Loucy (cell line): Measurements from ENCODE around the gene TTLL9.

Experiments
- H2AFZ ChIP-seq: fragments of 200-600 bp; sonication (generic); 2 replicates; pipeline ENCODE4 v1.6.0; 2016; ENCODE audit warnings: antibody characterized with exemption, mild to moderate bottlenecking, low read length, moderate library complexity
- H3F3A ChIP-seq: fragments of 200-600 bp; 2 replicates; pipeline ENCODE4 v1.6.0; 2016; ENCODE audit warnings: antibody characterized with exemption, low read depth, mild to moderate bottlenecking
- H3K27me3 ChIP-seq: fragments of 200-600 bp; sonication (generic); 2 replicates; pipeline ENCODE4 v1.6.1; 2014; ENCODE audit warnings: low read length, mild to moderate bottlenecking; ENCODE audit not compliant: insufficient read depth, poor library complexity, severe bottlenecking
- H3K36me3 ChIP-seq: fragments of 200-600 bp; sonication (generic); 2 replicates; pipeline ENCODE4 v1.6.1; 2016; ENCODE audit warnings: low read length; ENCODE audit not compliant: insufficient read depth
- H3K4me1 ChIP-seq: fragments of 200-600 bp; sonication (generic); 2 replicates; pipeline ENCODE4 v1.5.1; 2014; ENCODE audit warnings: low read length, mild to moderate bottlenecking; ENCODE audit not compliant: insufficient read depth, poor library complexity, severe bottlenecking
- H3K4me2 ChIP-seq: fragments of 200-600 bp; sonication (generic); 2 replicates; pipeline ENCODE4 v1.6.0; 2014; ENCODE audit warnings: antibody characterized with exemption, low read length, low read depth, mild to moderate bottlenecking; ENCODE audit not compliant: poor library complexity, severe bottlenecking
- H3K4me3 ChIP-seq: fragments of 200-600 bp; sonication (generic); 2 replicates; pipeline ENCODE4 v1.5.1; 2014; ENCODE audit warnings: low read length, mild to moderate bottlenecking, mixed read lengths; ENCODE audit not compliant: poor library complexity, severe bottlenecking
- H3K79me2 ChIP-seq: fragments of 200-600 bp; sonication (generic); 2 replicates; pipeline ENCODE4 v1.6.1; 2014; ENCODE audit warnings: low read length; ENCODE audit not compliant: insufficient read depth
- H3K9ac ChIP-seq: fragments of 200-600 bp; sonication (generic); 2 replicates; pipeline ENCODE4 v1.6.0; 2014; ENCODE audit warnings: mild to moderate bottlenecking, low read depth, low read length, moderate library complexity; ENCODE audit not compliant: poor library complexity, severe bottlenecking
- H3K9me2 ChIP-seq: fragments of 200-600 bp; sonication (generic); replicated peaks from 2 replicates; pipeline ENCODE4 v1.6.1; 2016; ENCODE audit warnings: low read depth, low read length, mixed read lengths
- H3K9me3 ChIP-seq: fragments of 200-600 bp; sonication (generic); 2 replicates; pipeline ENCODE4 v1.6.1; 2014; ENCODE audit warnings: mild to moderate bottlenecking, antibody characterized with exemption, low read length, low read depth; ENCODE audit not compliant: insufficient read depth
- H4K20me1 ChIP-seq: fragments of 200-600 bp; sonication (generic); 2 replicates; pipeline ENCODE4 v1.6.0; 2014; ENCODE audit warnings: antibody characterized with exemption, low read length, mild to moderate bottlenecking; ENCODE audit not compliant: insufficient read depth, poor library complexity, severe bottlenecking
- EZH2phosphoT487 ChIP-seq: fragments of 200-600 bp; IDR thresholded peaks from 2 replicates; pipeline ENCODE4 v1.6.1; 2018; ENCODE audit warnings: antibody characterized with exemption, mild to moderate bottlenecking, moderate library complexity, borderline replicate concordance
- TF ChIP-seq, protein P1 (sequence below): fragments of 200-600 bp; sonication (generic); conservative IDR thresholded peaks from 2 replicates; pipeline ENCODE4 v1.5.1; 2014; ENCODE audit warnings: mild to moderate bottlenecking, antibody characterized with exemption, low read length

Gene TTLL9

DNA sequence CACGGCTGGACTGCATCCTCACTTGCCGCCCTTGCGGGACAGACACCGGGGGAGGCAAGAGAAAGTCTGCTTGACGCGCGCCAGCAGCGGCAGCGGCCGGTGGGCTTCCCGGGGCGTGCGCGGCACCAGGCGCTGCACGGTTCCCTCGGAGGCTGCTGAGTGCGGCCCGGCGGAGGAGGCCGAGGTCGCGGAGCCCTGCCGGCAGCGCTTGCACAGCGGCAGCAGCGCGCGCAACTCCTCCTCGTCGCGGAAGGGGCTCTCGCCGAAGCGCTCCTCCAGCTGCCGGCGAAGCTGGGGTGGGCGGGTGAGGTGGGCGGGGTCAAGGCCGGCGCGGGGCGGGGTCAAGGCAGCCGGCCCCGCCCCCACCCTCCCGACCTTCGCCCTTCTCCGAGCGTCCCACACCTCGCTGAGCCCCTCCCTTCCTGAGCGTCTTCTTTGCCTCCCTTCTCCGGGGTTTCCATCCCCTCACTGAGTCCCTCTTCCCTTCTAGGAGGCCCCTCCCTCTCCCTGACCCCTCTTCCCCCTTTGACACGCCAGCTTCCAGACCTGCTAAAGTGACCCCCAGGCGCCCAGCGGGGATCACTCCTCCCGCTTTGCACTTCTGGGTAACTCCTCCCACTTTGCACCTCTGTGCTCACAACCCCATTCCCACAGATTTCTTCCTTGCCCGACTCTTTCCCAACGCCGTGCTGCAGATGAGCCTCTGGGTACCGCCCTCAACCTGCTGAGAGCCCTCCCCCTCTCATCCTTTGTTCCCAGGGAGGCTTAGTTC lies 8.9 kb upstream of the TTLL9 start:
- H3K27me3 ChIP-seq, result no peaks in the 10 kb centered on the region
- peak overlapping the region; percentile 90 for H2AFZ ChIP-seq
- peak overlapping the region; percentile 85 for H3K4me2 ChIP-seq

DNA sequence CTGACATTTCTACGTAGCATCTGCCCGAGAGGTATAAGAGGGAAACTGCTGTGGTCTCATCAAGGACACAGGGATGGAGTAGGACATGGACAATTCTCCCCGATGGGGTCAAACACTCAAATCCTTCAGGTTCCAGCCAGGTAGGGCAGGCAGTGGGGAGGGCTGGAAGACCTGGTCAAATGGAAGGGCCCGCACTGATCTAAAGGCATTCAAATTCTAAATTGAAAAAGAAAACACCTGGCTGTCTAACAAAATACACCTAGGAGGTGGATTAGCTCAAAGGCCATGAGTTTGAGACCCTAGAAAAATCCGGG lies 8.3 kb upstream of the TTLL9 start:
- no peak overlapping the region for H3K4me2 ChIP-seq

More for the DNA sequence above, 8.9 kb upstream of the TTLL9 start:
- Histone ChIP-seq H3K9me3 (no peaks in the 10 kb centered on the region), H3K9me2 (no peaks in the 10 kb centered on the region), H3K79me2 (no peaks in the 10 kb centered on the region), H3K36me3 (no peaks in the 10 kb centered on the region), H4K20me1 (no peaks in the 10 kb centered on the region), H3K9ac (peak overlapping the region; percentile 70), H3K4me1 (peaks cover 24% of the 10 kb centered on the region), H3F3A (no peaks in the 10 kb centered on the region), H3K4me3 (peak overlapping the region; percentile 77)
- TF ChIP-seq, protein P1, sequence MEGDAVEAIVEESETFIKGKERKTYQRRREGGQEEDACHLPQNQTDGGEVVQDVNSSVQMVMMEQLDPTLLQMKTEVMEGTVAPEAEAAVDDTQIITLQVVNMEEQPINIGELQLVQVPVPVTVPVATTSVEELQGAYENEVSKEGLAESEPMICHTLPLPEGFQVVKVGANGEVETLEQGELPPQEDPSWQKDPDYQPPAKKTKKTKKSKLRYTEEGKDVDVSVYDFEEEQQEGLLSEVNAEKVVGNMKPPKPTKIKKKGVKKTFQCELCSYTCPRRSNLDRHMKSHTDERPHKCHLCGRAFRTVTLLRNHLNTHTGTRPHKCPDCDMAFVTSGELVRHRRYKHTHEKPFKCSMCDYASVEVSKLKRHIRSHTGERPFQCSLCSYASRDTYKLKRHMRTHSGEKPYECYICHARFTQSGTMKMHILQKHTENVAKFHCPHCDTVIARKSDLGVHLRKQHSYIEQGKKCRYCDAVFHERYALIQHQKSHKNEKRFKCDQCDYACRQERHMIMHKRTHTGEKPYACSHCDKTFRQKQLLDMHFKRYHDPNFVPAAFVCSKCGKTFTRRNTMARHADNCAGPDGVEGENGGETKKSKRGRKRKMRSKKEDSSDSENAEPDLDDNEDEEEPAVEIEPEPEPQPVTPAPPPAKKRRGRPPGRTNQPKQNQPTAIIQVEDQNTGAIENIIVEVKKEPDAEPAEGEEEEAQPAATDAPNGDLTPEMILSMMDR, result no peak
- no peak for TF ChIP-seq EZH2phosphoT487

DNA sequence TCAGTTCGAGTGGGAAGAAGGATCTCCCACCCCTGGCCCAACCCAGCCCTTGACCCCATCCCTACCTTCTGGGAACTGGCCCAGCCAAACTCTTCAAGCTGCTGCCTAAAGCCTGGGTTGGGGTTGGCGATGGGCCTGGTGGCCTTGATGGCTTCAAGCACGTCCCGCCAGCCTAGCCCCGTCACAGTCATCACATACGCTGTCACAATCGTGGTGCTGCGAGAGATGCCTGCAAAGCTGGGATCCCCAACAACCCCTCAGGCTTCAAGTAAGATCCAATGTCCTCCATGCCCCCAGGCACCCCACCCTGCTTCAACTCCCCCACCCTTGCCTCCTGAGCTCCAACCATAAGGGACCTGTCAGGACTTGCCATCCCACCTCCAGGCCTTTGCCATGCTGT lies 7.9 kb upstream of the TTLL9 start:
- Histone ChIP-seq H2AFZ (no peak overlapping the region), H3K9ac (no peak overlapping the region), H3K9me3 (no peaks in the 10 kb centered on the region), H3K4me2 (no peak overlapping the region), H3K4me1 (peaks cover 24% of the 10 kb centered on the region), H3F3A (no peaks in the 10 kb centered on the region), H3K27me3 (no peaks in the 10 kb centered on the region), H3K79me2 (no peaks in the 10 kb centered on the region), H4K20me1 (no peaks in the 10 kb centered on the region), H3K36me3 (no peaks in the 10 kb centered on the region), H3K4me3 (no peak overlapping the region), H3K9me2 (no peaks in the 10 kb centered on the region)
- TF ChIP-seq EZH2phosphoT487, result no peak
- TF ChIP-seq, protein P1, result no peak

More for the DNA sequence above, 8.3 kb upstream of the TTLL9 start:
- H3K4me3 ChIP-seq, result no peak overlapping the region
- H3K9ac ChIP-seq, result no peak overlapping the region
- H2AFZ ChIP-seq, result no peak overlapping the region
- peaks cover 24% of the 10 kb centered on the region for H3K4me1 ChIP-seq
- no peaks in the 10 kb centered on the region for H3K36me3 ChIP-seq
- no peaks in the 10 kb centered on the region for H3K79me2 ChIP-seq
- H3F3A ChIP-seq, result no peaks in the 10 kb centered on the region
- H3K9me3 ChIP-seq, result no peaks in the 10 kb centered on the region
- no peaks in the 10 kb centered on the region for H3K9me2 ChIP-seq
- no peak for TF ChIP-seq EZH2phosphoT487
- TF ChIP-seq, protein P1, result no peak
- H3K27me3 ChIP-seq, result no peaks in the 10 kb centered on the region
- no peaks in the 10 kb centered on the region for H4K20me1 ChIP-seq
